Neural cell (in vitro differentiated cells): ENCODE measurements around the gene FYN. TPM values are rescaled to one million over a fixed set of nuclear protein-coding genes. Genes with fewer than 3 reads are reported as not detected.
"Not testable (repeated sequence)": the region's sequence is repeated elsewhere in the genome, so short reads cannot be mapped to it uniquely, and the experiment has no call there.

Source experiments
- H2AFZ ChIP-seq: fragments of 200-600, 300-800 bp; sonication (generic), shearing (Covaris generic); 2 replicates; pipeline ENCODE4 v1.6.0; 2014; ENCODE audit warnings: low read depth, mild to moderate bottlenecking, antibody characterized with exemption, low read length, moderate library complexity
- H3F3A ChIP-seq: fragments of 200-600 bp; shearing (Covaris generic); 2 replicates; pipeline ENCODE4 v1.6.1; 2016; ENCODE audit warnings: mild to moderate bottlenecking, moderate library complexity, mixed read lengths, antibody characterized with exemption, low read length; ENCODE audit not compliant: insufficient read depth, poor library complexity, severe bottlenecking
- H3K27ac ChIP-seq: fragments of 200-600, 300-800 bp; sonication (generic), shearing (Covaris generic); 2 replicates; pipeline ENCODE4 v1.5.1; 2014; ENCODE audit warnings: mild to moderate bottlenecking, low read length, moderate library complexity
- H3K27me3 ChIP-seq: fragments of 300-800, 200-600 bp; sonication (generic), shearing (Covaris generic); 2 replicates; pipeline ENCODE4 v1.6.0; 2014; ENCODE audit warnings: mild to moderate bottlenecking, low read depth, low read length, moderate library complexity; ENCODE audit not compliant: insufficient read depth
- H3K36me3 ChIP-seq: fragments of 300-800, 200-600 bp; sonication (generic), shearing (Covaris generic); 2 replicates; pipeline ENCODE4 v1.5.1; 2014; ENCODE audit warnings: mild to moderate bottlenecking, antibody characterized with exemption, low read length, moderate library complexity; ENCODE audit not compliant: insufficient read depth
- H3K4me2 ChIP-seq: fragments of 300-800, 200-600 bp; sonication (generic), shearing (Covaris generic); 2 replicates; pipeline ENCODE4 v1.6.0; 2014; ENCODE audit warnings: mild to moderate bottlenecking, low read length
- H3K4me3 ChIP-seq: fragments of 300-800, 200-600 bp; sonication (generic), shearing (Covaris generic); 2 replicates; pipeline ENCODE4 v1.5.1; 2014; ENCODE audit warnings: mild to moderate bottlenecking, low read length, moderate library complexity
- H3K79me2 ChIP-seq: fragments of 200-600 bp; shearing (Covaris generic); replicated peaks from 2 replicates; pipeline ENCODE4 v1.6.0; 2014; ENCODE audit warnings: mild to moderate bottlenecking, low read length, moderate library complexity; ENCODE audit not compliant: insufficient read depth
- H3K9ac ChIP-seq: fragments of 300-800, 200-600 bp; sonication (generic), shearing (Covaris generic); 2 replicates; pipeline ENCODE4 v1.6.1; 2016; ENCODE audit warnings: mild to moderate bottlenecking, low read length, mixed read lengths
- H3K9me2 ChIP-seq: fragments of 200-600 bp; shearing (Covaris generic); 2 replicates; pipeline ENCODE4 v1.6.1; 2016; ENCODE audit warnings: mild to moderate bottlenecking, low read length, mixed read lengths; ENCODE audit not compliant: insufficient read depth
- H3K9me3 ChIP-seq: fragments of 200-600, 300-800 bp; sonication (generic), shearing (Covaris generic); 2 replicates; pipeline ENCODE4 v1.6.1; 2016; ENCODE audit warnings: mild to moderate bottlenecking, mixed run types, low read length, moderate library complexity, mixed read lengths
- H4K20me1 ChIP-seq: fragments of 200-600 bp; shearing (Covaris generic); 2 replicates; pipeline ENCODE4 v1.6.1; 2016; ENCODE audit warnings: mild to moderate bottlenecking, mixed run types; ENCODE audit not compliant: insufficient read depth
- EP300 ChIP-seq: fragments of 450-650 bp; conservative IDR thresholded peaks from 2 replicates; pipeline ENCODE4 v1.6.1; 2014; ENCODE audit warnings: antibody characterized with exemption, mild to moderate bottlenecking, moderate library complexity; ENCODE audit not compliant: poor library complexity, severe bottlenecking
- EZH2 ChIP-seq: fragments of 200-600, 300-800 bp; shearing (Covaris generic), sonication (generic); IDR thresholded peaks from 2 replicates; pipeline ENCODE4 v1.6.1; 2014; ENCODE audit warnings: antibody characterized with exemption, low read length, borderline replicate concordance, mild to moderate bottlenecking; ENCODE audit not compliant: insufficient read depth, poor library complexity, severe bottlenecking
- MXI1 ChIP-seq: fragments of 450-650 bp; conservative IDR thresholded peaks from 2 replicates; pipeline ENCODE4 v1.6.1; 2014; ENCODE audit warnings: antibody characterized with exemption, mild to moderate bottlenecking; ENCODE audit not compliant: poor library complexity, severe bottlenecking
- POLR2AphosphoS5 ChIP-seq: IDR thresholded peaks from 2 replicates; pipeline ENCODE4 v1.6.1; 2012
- RAD21 ChIP-seq: fragments of 450-650 bp; conservative IDR thresholded peaks from 2 replicates; pipeline ENCODE4 v1.6.1; 2014; ENCODE audit warnings: antibody characterized with exemption, mild to moderate bottlenecking, moderate library complexity
- SMC3 ChIP-seq: fragments of 450-650 bp; conservative IDR thresholded peaks from 2 replicates; pipeline ENCODE4 v1.6.1; 2014; ENCODE audit warnings: antibody characterized with exemption, mild to moderate bottlenecking, moderate library complexity; ENCODE audit not compliant: poor library complexity
- TAF1 ChIP-seq: IDR thresholded peaks from 2 replicates; pipeline ENCODE4 v1.6.1; 2012; ENCODE audit warnings: low read depth
- polyA plus RNA-seq: library from polyadenylated mRNA; depleted of rRNA; stranded (reverse); fragments of >200 nt; gene quantifications from 2 replicates; pipeline ENCODE4 v1.2.3, GENCODE V29; 2014
- TF ChIP-seq, protein P1 (sequence below): fragments of 450-650 bp; IDR thresholded peaks from 2 replicates; pipeline ENCODE4 v1.5.1; 2014; ENCODE audit warnings: antibody characterized with exemption, mild to moderate bottlenecking, moderate library complexity; ENCODE audit not compliant: poor library complexity, severe bottlenecking
- TF ChIP-seq, protein P2 (sequence below): IDR thresholded peaks from 2 replicates; pipeline ENCODE4 v1.6.1; 2012; ENCODE audit warnings: borderline replicate concordance

FYN gene
- polyA plus RNA-seq, 1 donor from 2014 or later: 277 TPM

DNA sequence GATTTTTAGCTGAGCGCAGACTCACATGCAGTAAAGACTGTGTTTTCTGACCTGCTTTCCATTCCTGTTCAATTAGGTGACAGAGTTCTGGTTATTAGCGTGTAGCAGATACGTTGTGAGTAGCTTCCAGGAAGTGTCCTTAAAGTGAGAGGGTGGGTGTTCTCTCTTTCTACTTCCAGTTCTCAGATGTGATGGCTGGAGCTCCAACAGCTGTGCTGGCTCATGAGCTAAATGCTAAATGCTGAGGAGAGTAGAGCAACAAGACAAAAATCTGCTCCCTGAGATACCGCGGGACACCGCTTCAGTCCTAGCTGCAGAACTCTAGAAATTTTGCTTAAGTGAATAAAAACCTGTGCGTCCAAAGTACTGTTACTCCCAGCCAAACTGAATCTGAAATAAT lies 38.2 kb upstream of the FYN start:
- Histone ChIP-seq H3K9me3 (no peaks in the 10 kb centered on the region), H3K27ac (no peak overlapping the region), H3F3A (no peaks in the 10 kb centered on the region), H3K9me2 (no peaks in the 10 kb centered on the region), H3K27me3 (no peaks in the 10 kb centered on the region), H4K20me1 (no peaks in the 10 kb centered on the region), H3K79me2 (no peaks in the 10 kb centered on the region), H3K36me3 (no peaks in the 10 kb centered on the region), H3K9ac (no peak overlapping the region), H2AFZ (no peak overlapping the region), H3K4me2 (no peak overlapping the region), H3K4me3 (no peak overlapping the region)
- TF ChIP-seq TAF1: no peak
- TF ChIP-seq SMC3: no peak
- no peak for TF ChIP-seq EZH2
- no peak for TF ChIP-seq EP300
- TF ChIP-seq RAD21: no peak
- no peak for TF ChIP-seq MXI1
- TF ChIP-seq, protein P1, sequence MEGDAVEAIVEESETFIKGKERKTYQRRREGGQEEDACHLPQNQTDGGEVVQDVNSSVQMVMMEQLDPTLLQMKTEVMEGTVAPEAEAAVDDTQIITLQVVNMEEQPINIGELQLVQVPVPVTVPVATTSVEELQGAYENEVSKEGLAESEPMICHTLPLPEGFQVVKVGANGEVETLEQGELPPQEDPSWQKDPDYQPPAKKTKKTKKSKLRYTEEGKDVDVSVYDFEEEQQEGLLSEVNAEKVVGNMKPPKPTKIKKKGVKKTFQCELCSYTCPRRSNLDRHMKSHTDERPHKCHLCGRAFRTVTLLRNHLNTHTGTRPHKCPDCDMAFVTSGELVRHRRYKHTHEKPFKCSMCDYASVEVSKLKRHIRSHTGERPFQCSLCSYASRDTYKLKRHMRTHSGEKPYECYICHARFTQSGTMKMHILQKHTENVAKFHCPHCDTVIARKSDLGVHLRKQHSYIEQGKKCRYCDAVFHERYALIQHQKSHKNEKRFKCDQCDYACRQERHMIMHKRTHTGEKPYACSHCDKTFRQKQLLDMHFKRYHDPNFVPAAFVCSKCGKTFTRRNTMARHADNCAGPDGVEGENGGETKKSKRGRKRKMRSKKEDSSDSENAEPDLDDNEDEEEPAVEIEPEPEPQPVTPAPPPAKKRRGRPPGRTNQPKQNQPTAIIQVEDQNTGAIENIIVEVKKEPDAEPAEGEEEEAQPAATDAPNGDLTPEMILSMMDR: no peak
- TF ChIP-seq POLR2AphosphoS5: no peak

- H4K20me1 ChIP-seq: no peaks in the 10 kb centered on the region
- no peaks in the 10 kb centered on the region for H3K36me3 ChIP-seq
- no peak overlapping the region for H2AFZ ChIP-seq
- H3K4me3 ChIP-seq: no peak overlapping the region
- H3K79me2 ChIP-seq: no peaks in the 10 kb centered on the region
- H3K9ac ChIP-seq: no peak overlapping the region
- no peak overlapping the region for H3K27ac ChIP-seq
- H3K9me2 ChIP-seq: no peaks in the 10 kb centered on the region
- no peaks in the 10 kb centered on the region for H3K27me3 ChIP-seq
- no peak overlapping the region for H3K4me2 ChIP-seq
- no peaks in the 10 kb centered on the region for H3K9me3 ChIP-seq
- TF ChIP-seq EP300 (no peak), TAF1 (no peak), POLR2AphosphoS5 (no peak), SMC3 (no peak), MXI1 (no peak), EZH2 (no peak), RAD21 (no peak)
- TF ChIP-seq, protein P2, sequence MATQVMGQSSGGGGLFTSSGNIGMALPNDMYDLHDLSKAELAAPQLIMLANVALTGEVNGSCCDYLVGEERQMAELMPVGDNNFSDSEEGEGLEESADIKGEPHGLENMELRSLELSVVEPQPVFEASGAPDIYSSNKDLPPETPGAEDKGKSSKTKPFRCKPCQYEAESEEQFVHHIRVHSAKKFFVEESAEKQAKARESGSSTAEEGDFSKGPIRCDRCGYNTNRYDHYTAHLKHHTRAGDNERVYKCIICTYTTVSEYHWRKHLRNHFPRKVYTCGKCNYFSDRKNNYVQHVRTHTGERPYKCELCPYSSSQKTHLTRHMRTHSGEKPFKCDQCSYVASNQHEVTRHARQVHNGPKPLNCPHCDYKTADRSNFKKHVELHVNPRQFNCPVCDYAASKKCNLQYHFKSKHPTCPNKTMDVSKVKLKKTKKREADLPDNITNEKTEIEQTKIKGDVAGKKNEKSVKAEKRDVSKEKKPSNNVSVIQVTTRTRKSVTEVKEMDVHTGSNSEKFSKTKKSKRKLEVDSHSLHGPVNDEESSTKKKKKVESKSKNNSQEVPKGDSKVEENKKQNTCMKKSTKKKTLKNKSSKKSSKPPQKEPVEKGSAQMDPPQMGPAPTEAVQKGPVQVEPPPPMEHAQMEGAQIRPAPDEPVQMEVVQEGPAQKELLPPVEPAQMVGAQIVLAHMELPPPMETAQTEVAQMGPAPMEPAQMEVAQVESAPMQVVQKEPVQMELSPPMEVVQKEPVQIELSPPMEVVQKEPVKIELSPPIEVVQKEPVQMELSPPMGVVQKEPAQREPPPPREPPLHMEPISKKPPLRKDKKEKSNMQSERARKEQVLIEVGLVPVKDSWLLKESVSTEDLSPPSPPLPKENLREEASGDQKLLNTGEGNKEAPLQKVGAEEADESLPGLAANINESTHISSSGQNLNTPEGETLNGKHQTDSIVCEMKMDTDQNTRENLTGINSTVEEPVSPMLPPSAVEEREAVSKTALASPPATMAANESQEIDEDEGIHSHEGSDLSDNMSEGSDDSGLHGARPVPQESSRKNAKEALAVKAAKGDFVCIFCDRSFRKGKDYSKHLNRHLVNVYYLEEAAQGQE: no peak
- TF ChIP-seq, protein P1: no peak
- H3F3A ChIP-seq: no peaks in the 10 kb centered on the region
Observed at GRCh38 chr6:111909238-111909637, 36.0 kb upstream of the FYN start.

GRCh38 chr6:111908365-111908764 lies 35.1 kb upstream of the FYN start:
- not testable (repeated sequence) for H4K20me1 ChIP-seq, H3K27me3 ChIP-seq, H3F3A ChIP-seq, H3K79me2 ChIP-seq, H3K9ac ChIP-seq, H3K9me3 ChIP-seq, H3K4me3 ChIP-seq, H3K36me3 ChIP-seq, H3K27ac ChIP-seq, H3K9me2 ChIP-seq, H2AFZ ChIP-seq, H3K4me2 ChIP-seq
